Panc1 (cell line): ENCODE data around the gene STK10. TPM values are rescaled to one million over a fixed set of nuclear protein-coding genes. Genes with fewer than 3 reads are reported as not detected.

Experiments used
- ATAC-seq: fragments of 200-7000 bp; cut with Tn5 transposase; 2 replicates; pipeline ENCODE4 v1.9.1; 2020; ENCODE audit warnings: mild to moderate bottlenecking, moderate library complexity
- BruUV-seq: library from RNA; stranded (reverse); fragments of 400-500 nt; replicated peaks from 2 replicates; lab custom pipeline; 2021; lab: Mats Ljungman, UMichigan
- CTCF ChIA-PET: fragments of 300-600 bp; sonication (Branson Sonifier 250); formaldehyde crosslinking; loops from one replicate; lab custom pipeline; 2022; ENCODE audit warnings: antibody characterized with exemption; lab: Charles Lee
- POLR2A ChIA-PET: fragments of 300-600 bp; sonication (Branson Sonifier 250); formaldehyde crosslinking; loops from one replicate; lab custom pipeline; 2022; ENCODE audit warnings: antibody characterized with exemption; lab: Charles Lee
- DNase-seq: peaks from one replicate; pipeline ENCODE4 v3.0.0-alpha.2; 2010; ENCODE audit warnings: low read depth, low spot score
- H3K27ac ChIP-seq: 2 replicates; pipeline ENCODE4 v1.5.1; 2011; ENCODE audit warnings: mild to moderate bottlenecking, low read length, inconsistent platforms
- H3K27me3 ChIP-seq: fragments of 200-500 bp; sonication (Bioruptor generic); 2 replicates; pipeline ENCODE4 v1.6.0; 2014; ENCODE audit warnings: low read length, inconsistent platforms; ENCODE audit not compliant: control insufficient read depth, insufficient read depth
- H3K36me3 ChIP-seq: fragments of 200-500 bp; sonication (Bioruptor generic); 2 replicates; pipeline ENCODE4 v1.5.1; 2014; ENCODE audit warnings: inconsistent platforms, mild to moderate bottlenecking, low read length, moderate library complexity; ENCODE audit not compliant: control insufficient read depth, insufficient read depth
- H3K4me1 ChIP-seq: 2 replicates; pipeline ENCODE4 v1.5.1; 2011; ENCODE audit warnings: inconsistent platforms, mild to moderate bottlenecking, low read length, moderate library complexity; ENCODE audit not compliant: control insufficient read depth, insufficient read depth
- H3K4me3 ChIP-seq, 2 experiments: 2 replicates each; pipeline ENCODE4 v1.5.1; 2011 to 2012; ENCODE audit warnings: low read depth in 2 of 2, low read length in 2 of 2, mild to moderate bottlenecking in 2 of 2, inconsistent platforms in 1 of 2, moderate library complexity in 1 of 2
- H3K9me3 ChIP-seq: fragments of 200-500 bp; sonication (Bioruptor generic); 2 replicates; pipeline ENCODE4 v1.5.1; 2014; ENCODE audit warnings: low read depth, mild to moderate bottlenecking, inconsistent platforms, low read length, moderate library complexity; ENCODE audit not compliant: control insufficient read depth, insufficient read depth
- POLR2AphosphoS5 ChIP-seq: IDR thresholded peaks from 2 replicates; pipeline ENCODE4 v1.6.1; 2012; ENCODE audit warnings: mild to moderate bottlenecking, low read depth, low read length, moderate library complexity
- SIN3A ChIP-seq: IDR thresholded peaks from 2 replicates; pipeline ENCODE4 v1.6.1; 2012; ENCODE audit warnings: low read depth, mild to moderate bottlenecking, low read length, moderate library complexity, borderline replicate concordance; ENCODE audit not compliant: insufficient read depth
- TCF7L2 ChIP-seq: IDR thresholded peaks from 2 replicates; pipeline ENCODE4 v1.6.1; 2011; ENCODE audit warnings: mild to moderate bottlenecking, low read depth, low read length, inconsistent platforms
- in situ Hi-C: cut with HindIII; loops from 2 replicates; pipeline ENCODE4 v1.10.0; 2016; ENCODE audit warnings: low sequenced_read_pairs, low pct_unique_long_range_greater_than_20kb
- intact Hi-C: fragments of 100-400 bp; cut with micrococcal nuclease; formaldehyde crosslinking; loops from one replicate; pipeline ENCODE4 v1.10.0; 2022; ENCODE audit not compliant: unreplicated experiment
- total RNA-seq: library from RNA; stranded (reverse); gene quantifications from one replicate; pipeline ENCODE4 v1.2.1, GENCODE V29; 2021; ENCODE audit not compliant: unreplicated experiment
- TF ChIP-seq, protein P1 (sequence below): fragments of 450-650 bp; IDR thresholded peaks from 2 replicates; pipeline ENCODE4 v1.5.1; 2017; ENCODE audit warnings: mild to moderate bottlenecking
- TF ChIP-seq, protein P2 (sequence below), 2 experiments: IDR thresholded peaks; 2 replicates each; pipeline ENCODE4 v1.6.1; 2011 to 2012; ENCODE audit warnings: low read depth in 2 of 2, control low read depth in 1 of 2, low read length in 1 of 2, mild to moderate bottlenecking in 1 of 2, moderate library complexity in 1 of 2; ENCODE audit not compliant: insufficient read depth in 1 of 2

Gene STK10
- total RNA-seq, 1 experiment from 2014 or later, result 34.9 TPM

DNA sequence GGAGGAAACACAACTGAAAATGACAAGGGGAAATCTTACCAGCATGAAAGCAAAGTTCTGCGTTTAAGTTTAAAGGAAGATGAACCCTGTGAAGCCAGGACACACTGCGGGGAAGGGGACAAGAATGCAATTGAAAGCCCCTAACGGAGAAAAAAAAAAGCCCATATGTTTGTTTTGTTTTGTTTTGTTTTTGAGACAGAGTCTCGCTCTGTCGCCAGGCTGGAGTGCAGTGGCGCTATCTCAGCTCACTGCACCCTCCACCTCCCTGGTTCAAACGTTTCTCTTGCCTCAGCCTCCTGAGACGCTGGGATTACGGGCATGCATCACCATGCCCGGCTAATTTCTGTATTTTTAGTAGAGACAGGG, 2.9 kb downstream of the STK10 start:
- BruUV-seq, result no TSS peak
- no peaks in the 10 kb centered on the region for H3K27me3 ChIP-seq
- CTCF ChIA-PET, result no interaction called here
- no peak overlapping the region for H3K27ac ChIP-seq
- DNase-seq (no peak), ATAC-seq (no peak)
- H3K4me3 ChIP-seq, result no peak overlapping the region
- POLR2A ChIA-PET, result no interaction called here
- no peaks in the 10 kb centered on the region; the same call in 1 of the 2 replicates for H3K36me3 ChIP-seq
- H3K4me1 ChIP-seq, result peaks cover 14% of the 10 kb centered on the region; the same call in 1 of the 2 replicates
- intact Hi-C loops (no loop called here), in situ Hi-C loops (no loop called here)
- TF ChIP-seq TCF7L2, result no peak
- TF ChIP-seq, protein P1, sequence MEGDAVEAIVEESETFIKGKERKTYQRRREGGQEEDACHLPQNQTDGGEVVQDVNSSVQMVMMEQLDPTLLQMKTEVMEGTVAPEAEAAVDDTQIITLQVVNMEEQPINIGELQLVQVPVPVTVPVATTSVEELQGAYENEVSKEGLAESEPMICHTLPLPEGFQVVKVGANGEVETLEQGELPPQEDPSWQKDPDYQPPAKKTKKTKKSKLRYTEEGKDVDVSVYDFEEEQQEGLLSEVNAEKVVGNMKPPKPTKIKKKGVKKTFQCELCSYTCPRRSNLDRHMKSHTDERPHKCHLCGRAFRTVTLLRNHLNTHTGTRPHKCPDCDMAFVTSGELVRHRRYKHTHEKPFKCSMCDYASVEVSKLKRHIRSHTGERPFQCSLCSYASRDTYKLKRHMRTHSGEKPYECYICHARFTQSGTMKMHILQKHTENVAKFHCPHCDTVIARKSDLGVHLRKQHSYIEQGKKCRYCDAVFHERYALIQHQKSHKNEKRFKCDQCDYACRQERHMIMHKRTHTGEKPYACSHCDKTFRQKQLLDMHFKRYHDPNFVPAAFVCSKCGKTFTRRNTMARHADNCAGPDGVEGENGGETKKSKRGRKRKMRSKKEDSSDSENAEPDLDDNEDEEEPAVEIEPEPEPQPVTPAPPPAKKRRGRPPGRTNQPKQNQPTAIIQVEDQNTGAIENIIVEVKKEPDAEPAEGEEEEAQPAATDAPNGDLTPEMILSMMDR, result no peak
- TF ChIP-seq, protein P2, sequence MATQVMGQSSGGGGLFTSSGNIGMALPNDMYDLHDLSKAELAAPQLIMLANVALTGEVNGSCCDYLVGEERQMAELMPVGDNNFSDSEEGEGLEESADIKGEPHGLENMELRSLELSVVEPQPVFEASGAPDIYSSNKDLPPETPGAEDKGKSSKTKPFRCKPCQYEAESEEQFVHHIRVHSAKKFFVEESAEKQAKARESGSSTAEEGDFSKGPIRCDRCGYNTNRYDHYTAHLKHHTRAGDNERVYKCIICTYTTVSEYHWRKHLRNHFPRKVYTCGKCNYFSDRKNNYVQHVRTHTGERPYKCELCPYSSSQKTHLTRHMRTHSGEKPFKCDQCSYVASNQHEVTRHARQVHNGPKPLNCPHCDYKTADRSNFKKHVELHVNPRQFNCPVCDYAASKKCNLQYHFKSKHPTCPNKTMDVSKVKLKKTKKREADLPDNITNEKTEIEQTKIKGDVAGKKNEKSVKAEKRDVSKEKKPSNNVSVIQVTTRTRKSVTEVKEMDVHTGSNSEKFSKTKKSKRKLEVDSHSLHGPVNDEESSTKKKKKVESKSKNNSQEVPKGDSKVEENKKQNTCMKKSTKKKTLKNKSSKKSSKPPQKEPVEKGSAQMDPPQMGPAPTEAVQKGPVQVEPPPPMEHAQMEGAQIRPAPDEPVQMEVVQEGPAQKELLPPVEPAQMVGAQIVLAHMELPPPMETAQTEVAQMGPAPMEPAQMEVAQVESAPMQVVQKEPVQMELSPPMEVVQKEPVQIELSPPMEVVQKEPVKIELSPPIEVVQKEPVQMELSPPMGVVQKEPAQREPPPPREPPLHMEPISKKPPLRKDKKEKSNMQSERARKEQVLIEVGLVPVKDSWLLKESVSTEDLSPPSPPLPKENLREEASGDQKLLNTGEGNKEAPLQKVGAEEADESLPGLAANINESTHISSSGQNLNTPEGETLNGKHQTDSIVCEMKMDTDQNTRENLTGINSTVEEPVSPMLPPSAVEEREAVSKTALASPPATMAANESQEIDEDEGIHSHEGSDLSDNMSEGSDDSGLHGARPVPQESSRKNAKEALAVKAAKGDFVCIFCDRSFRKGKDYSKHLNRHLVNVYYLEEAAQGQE (IDR thresholded peaks at IDR 0.05; ENCODE audit: insufficient read depth in 1 of 2, low read depth in 2 of 2, low read length in 1 of 2), result no peak
- TF ChIP-seq SIN3A, result no peak
- TF ChIP-seq POLR2AphosphoS5, result no peak
- H3K9me3 ChIP-seq, result no peaks in the 10 kb centered on the region

DNA sequence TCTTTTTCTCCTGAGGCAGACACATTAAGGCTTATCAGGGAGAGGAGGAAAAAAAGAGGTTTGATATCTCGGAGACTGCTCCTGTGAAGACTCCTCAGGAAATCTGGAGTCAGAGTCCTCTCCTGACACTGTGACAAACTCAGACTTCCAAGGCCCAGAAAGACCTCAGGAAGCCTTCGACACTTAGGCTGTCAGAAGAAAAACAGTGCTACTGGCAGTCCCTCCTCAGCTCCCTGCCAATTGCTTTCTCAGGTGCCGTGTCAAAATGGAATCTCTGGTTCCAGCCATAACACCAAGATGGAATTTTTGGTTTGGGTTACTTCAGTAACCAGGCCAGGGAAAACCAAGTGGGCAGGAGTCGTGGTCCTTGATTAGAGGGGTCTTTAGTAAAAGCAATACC, 4.1 kb downstream of the STK10 start:
- ATAC-seq, result no peak
- no peak overlapping the region for H3K4me3 ChIP-seq
- H3K27ac ChIP-seq, result no peak overlapping the region
- no peak for DNase-seq
- no peaks in the 10 kb centered on the region for H3K9me3 ChIP-seq
- H3K36me3 ChIP-seq, result no peaks in the 10 kb centered on the region; the same call in 1 of the 2 replicates
- intact Hi-C loops (no loop called here), in situ Hi-C loops (no loop called here)
- POLR2A ChIA-PET, result no interaction called here
- H3K27me3 ChIP-seq, result no peaks in the 10 kb centered on the region
- CTCF ChIA-PET, result interaction anchor here (0.6 kb wide), 1 partner anchor 78 kb away, joined by 8 read pairs; no protein-coding TSS in a partner anchor
- no peak for TF ChIP-seq POLR2AphosphoS5
- TF ChIP-seq, protein P1, result no peak
- TF ChIP-seq SIN3A, result no peak
- TF ChIP-seq, protein P2 (IDR thresholded peaks at IDR 0.05; ENCODE audit: insufficient read depth in 1 of 2, low read depth in 2 of 2, low read length in 1 of 2), result no peak
- TF ChIP-seq TCF7L2, result no peak
- H3K4me1 ChIP-seq, result peaks cover 19% of the 10 kb centered on the region
- no TSS peak for BruUV-seq
